ENCODE measurements around the gene LRFN2.

LRFN2 gene

GRCh38 chr6:40436685-40437604, 150.2 kb downstream of the LRFN2 start:
- no peaks in the 10 kb centered on the region for H3K36me3 ChIP-seq (ENCODE audit: control insufficient read depth, insufficient read depth, low read length)
- H3K9me3 ChIP-seq (ENCODE audit: control insufficient read depth, insufficient read depth, low read length): peaks cover 10% of the 10 kb centered on the region
- no peaks in the 10 kb centered on the region for H3K4me1 ChIP-seq (ENCODE audit: control insufficient read depth, insufficient read depth, low read length)
- H3K27ac ChIP-seq (ENCODE audit: low read depth, low read length): no peak overlapping the region
- no peak overlapping the region for H3K9ac ChIP-seq (ENCODE audit: low read depth, low read length)
- H3K4me3 ChIP-seq (ENCODE audit: low read depth, low read length): no peak overlapping the region
- no peaks in the 10 kb centered on the region for H3K27me3 ChIP-seq (ENCODE audit: control insufficient read depth, insufficient read depth, low read length)

GRCh38 chr6:40432982-40433381, 154.2 kb downstream of the LRFN2 start:
- H3K36me3 ChIP-seq (ENCODE audit: control insufficient read depth, insufficient read depth, low read length): no peaks in the 10 kb centered on the region
- no peak overlapping the region for H3K27ac ChIP-seq (ENCODE audit: low read depth, low read length)
- peaks cover 10% of the 10 kb centered on the region for H3K9me3 ChIP-seq (ENCODE audit: control insufficient read depth, insufficient read depth, low read length)
- no peaks in the 10 kb centered on the region for H3K27me3 ChIP-seq (ENCODE audit: control insufficient read depth, insufficient read depth, low read length)
- H3K4me1 ChIP-seq (ENCODE audit: control insufficient read depth, insufficient read depth, low read length): no peaks in the 10 kb centered on the region
- H3K4me3 ChIP-seq (ENCODE audit: low read depth, low read length): no peak overlapping the region
- H3K9ac ChIP-seq (ENCODE audit: low read depth, low read length): no peak overlapping the region

GRCh38 chr6:40431706-40432105, 155.5 kb downstream of the LRFN2 start:
- Histone ChIP-seq H3K27ac (ENCODE audit: low read depth, low read length) (no peak overlapping the region), H3K4me3 (ENCODE audit: low read depth, low read length) (no peak overlapping the region), H3K36me3 (ENCODE audit: control insufficient read depth, insufficient read depth, low read length) (no peaks in the 10 kb centered on the region), H3K9me3 (ENCODE audit: control insufficient read depth, insufficient read depth, low read length) (peaks cover 7% of the 10 kb centered on the region), H3K4me1 (ENCODE audit: control insufficient read depth, insufficient read depth, low read length) (no peaks in the 10 kb centered on the region), H3K27me3 (ENCODE audit: control insufficient read depth, insufficient read depth, low read length) (no peaks in the 10 kb centered on the region), H3K9ac (ENCODE audit: low read depth, low read length) (no peak overlapping the region)

- no peak overlapping the region for H3K4me3 ChIP-seq (ENCODE audit: low read depth, low read length)
Observed at GRCh38 chr6:40427196-40427595, 160.0 kb downstream of the LRFN2 start.

DNA sequence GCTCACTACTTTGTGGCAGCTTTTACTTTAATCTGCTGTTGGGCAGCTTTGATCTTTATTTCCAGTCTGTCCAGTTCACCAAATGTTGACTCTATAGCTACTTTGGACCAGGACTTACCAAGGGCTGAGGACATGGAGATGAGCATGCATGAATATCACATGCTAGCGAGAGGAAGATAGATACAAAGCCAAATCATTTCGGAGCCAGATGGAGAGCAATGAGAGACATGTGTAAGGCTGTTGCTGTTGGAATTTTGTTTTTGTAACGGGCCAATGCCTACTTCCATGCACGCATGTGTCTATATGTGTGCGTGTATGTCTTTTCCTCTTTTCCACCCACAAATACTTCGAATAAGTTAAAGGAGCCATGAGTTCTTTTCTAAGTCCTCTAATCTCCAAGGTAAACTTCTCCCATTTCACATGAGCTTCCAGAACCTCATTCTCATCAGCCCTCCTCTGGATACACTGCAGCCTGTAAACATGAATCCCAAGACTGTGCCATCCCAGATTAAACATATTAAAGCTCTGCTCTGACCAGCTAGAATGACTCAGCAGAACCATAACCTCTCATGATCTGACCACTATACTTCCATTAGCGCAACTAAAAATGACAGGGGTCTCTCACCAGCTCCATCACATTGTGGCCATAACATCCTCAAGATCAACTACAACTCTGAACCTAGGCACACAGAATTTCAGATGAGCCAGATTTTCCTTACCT, 160.7 kb downstream of the LRFN2 start:
- no peaks in the 10 kb centered on the region for H3K9me3 ChIP-seq (ENCODE audit: control insufficient read depth, insufficient read depth, low read length)
- H3K4me1 ChIP-seq (ENCODE audit: control insufficient read depth, insufficient read depth, low read length): 0 out of 2 replicates have a peak, but pooled peaks cover 2% of the 10 kb centered on the region
- H3K27ac ChIP-seq (ENCODE audit: low read depth, low read length): no peak overlapping the region
- H3K4me3 ChIP-seq (ENCODE audit: low read depth, low read length): no peak overlapping the region
- no peaks in the 10 kb centered on the region for H3K36me3 ChIP-seq (ENCODE audit: control insufficient read depth, insufficient read depth, low read length)
- H3K9ac ChIP-seq (ENCODE audit: low read depth, low read length): no peak overlapping the region
- H3K27me3 ChIP-seq (ENCODE audit: control insufficient read depth, insufficient read depth, low read length): no peaks in the 10 kb centered on the region

More at GRCh38 chr6:40427196-40427595, 160.0 kb downstream of the LRFN2 start:
- Histone ChIP-seq H3K4me1 (ENCODE audit: control insufficient read depth, insufficient read depth, low read length) (no peaks in the 10 kb centered on the region), H3K9ac (ENCODE audit: low read depth, low read length) (no peak overlapping the region), H3K36me3 (ENCODE audit: control insufficient read depth, insufficient read depth, low read length) (no peaks in the 10 kb centered on the region), H3K27ac (ENCODE audit: low read depth, low read length) (no peak overlapping the region), H3K9me3 (ENCODE audit: control insufficient read depth, insufficient read depth, low read length) (no peaks in the 10 kb centered on the region), H3K27me3 (ENCODE audit: control insufficient read depth, insufficient read depth, low read length) (no peaks in the 10 kb centered on the region)

DNA sequence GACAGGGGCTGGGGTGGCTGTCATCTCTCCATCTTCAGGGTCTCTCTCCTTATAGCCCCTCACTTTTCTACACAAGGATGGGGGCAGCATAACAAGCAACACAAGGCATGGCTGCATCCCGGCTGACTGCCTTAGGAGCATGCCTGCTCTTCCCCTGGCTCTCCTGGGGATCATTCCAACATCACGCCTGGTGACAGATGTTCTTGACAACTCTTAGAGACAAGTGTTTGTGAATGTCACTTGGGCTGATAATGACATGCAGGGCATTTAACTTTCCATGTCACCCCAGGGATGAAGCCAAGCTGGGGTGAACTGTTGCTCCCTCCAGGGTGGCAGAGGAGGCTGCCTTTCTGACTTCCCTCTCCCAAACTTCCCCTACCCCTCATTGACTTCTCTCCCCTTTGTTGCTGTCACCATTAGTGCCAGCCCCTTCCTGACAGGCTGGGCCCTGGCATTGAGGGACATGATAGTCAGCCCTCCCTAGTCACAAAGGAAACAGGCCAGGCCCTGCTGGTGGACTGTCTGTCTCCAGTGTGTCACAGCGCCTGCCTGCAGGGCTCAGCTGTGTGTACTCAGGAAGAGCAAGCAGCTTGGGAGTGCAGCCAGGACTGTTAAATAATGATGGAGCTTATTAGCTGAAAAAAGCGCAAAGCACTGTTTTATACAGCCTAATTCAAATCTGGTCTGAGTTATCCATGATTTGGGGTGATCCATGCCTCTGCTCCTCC, 161.8 kb downstream of the LRFN2 start:
- Histone ChIP-seq H3K4me3 (ENCODE audit: low read depth, low read length) (no peak overlapping the region), H3K9ac (ENCODE audit: low read depth, low read length) (no peak overlapping the region), H3K4me1 (ENCODE audit: control insufficient read depth, insufficient read depth, low read length) (peaks cover 13% of the 10 kb centered on the region), H3K36me3 (ENCODE audit: control insufficient read depth, insufficient read depth, low read length) (no peaks in the 10 kb centered on the region), H3K9me3 (ENCODE audit: control insufficient read depth, insufficient read depth, low read length) (no peaks in the 10 kb centered on the region), H3K27me3 (ENCODE audit: control insufficient read depth, insufficient read depth, low read length) (no peaks in the 10 kb centered on the region), H3K27ac (ENCODE audit: low read depth, low read length) (no peak overlapping the region)

- Histone ChIP-seq H3K9me3 (ENCODE audit: control insufficient read depth, insufficient read depth, low read length) (no peaks in the 10 kb centered on the region), H3K9ac (ENCODE audit: low read depth, low read length) (no peak overlapping the region), H3K4me1 (ENCODE audit: control insufficient read depth, insufficient read depth, low read length) (peaks cover 34% of the 10 kb centered on the region), H3K36me3 (ENCODE audit: control insufficient read depth, insufficient read depth, low read length) (no peaks in the 10 kb centered on the region), H3K27ac (ENCODE audit: low read depth, low read length) (no peak overlapping the region), H3K4me3 (ENCODE audit: low read depth, low read length) (no peak overlapping the region), H3K27me3 (ENCODE audit: control insufficient read depth, insufficient read depth, low read length) (no peaks in the 10 kb centered on the region)
Observed at GRCh38 chr6:40422046-40422445, 165.1 kb downstream of the LRFN2 start.

DNA sequence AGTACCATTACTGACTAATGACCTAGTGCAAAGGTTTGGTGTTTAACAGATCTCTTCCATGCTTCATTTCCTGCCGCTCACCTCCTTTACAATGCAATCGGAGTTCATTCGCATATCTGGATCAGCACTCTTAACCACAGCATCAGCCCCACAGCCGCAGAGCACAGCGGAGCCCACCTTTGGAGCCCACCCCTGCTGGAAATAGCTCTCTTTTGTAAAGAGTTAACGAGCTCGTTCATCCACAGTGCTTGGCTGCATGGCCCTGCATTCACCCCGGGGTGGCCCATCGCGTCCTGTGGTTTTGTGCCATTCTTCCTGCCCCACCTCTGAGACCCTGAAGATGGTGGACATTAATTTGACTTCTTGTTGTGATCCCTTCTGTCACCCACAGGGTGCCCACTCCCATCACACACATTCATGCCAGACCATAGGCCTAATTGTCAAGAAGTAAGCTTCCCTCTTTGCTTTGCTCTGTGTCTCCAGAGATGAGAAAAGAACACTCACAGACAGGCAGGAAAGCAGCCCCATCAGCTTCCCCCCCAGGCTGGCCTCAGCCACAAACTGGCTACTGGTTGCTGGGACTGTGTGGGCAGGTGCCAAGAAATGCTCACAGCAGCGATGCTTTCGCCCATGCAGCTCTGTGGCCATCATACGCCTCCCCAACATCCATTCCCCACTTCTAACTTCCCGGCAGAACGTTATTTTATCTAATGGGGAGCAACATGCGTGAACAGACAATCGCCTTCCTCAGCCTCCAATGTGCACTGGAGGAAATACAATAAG, 167.0 kb downstream of the LRFN2 start:
- no peaks in the 10 kb centered on the region for H3K36me3 ChIP-seq (ENCODE audit: control insufficient read depth, insufficient read depth, low read length)
- no peak overlapping the region for H3K4me3 ChIP-seq (ENCODE audit: low read depth, low read length)
- H3K9me3 ChIP-seq (ENCODE audit: control insufficient read depth, insufficient read depth, low read length): no peaks in the 10 kb centered on the region
- no peak overlapping the region for H3K9ac ChIP-seq (ENCODE audit: low read depth, low read length)
- no peaks in the 10 kb centered on the region for H3K27me3 ChIP-seq (ENCODE audit: control insufficient read depth, insufficient read depth, low read length)
- peaks cover 34% of the 10 kb centered on the region for H3K4me1 ChIP-seq (ENCODE audit: control insufficient read depth, insufficient read depth, low read length)
- peak overlapping the region; percentile 61 for H3K27ac ChIP-seq (ENCODE audit: low read depth, low read length)

DNA sequence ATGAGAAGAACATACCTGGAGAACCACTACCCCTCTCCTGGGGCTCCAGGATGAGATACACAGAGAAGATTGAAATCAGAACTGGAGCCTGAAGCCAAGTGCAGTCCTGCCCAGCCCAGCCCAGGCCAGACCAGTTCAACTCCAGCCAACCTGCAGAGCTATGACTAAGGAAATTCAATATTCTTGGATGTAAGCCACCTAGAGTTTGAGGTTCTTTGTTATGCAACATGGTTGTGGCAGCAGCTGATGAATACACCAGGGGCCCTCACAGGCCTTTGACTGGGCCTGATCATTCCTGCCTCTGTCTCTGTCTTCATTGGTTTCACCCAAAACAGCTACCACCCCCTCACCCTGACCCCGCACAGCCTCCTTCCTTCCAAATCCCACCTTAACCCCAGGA, 167.8 kb downstream of the LRFN2 start:
- Histone ChIP-seq H3K4me3 (ENCODE audit: low read depth, low read length) (no peak overlapping the region), H3K9me3 (ENCODE audit: control insufficient read depth, insufficient read depth, low read length) (no peaks in the 10 kb centered on the region), H3K36me3 (ENCODE audit: control insufficient read depth, insufficient read depth, low read length) (no peaks in the 10 kb centered on the region), H3K9ac (ENCODE audit: low read depth, low read length) (no peak overlapping the region), H3K27ac (ENCODE audit: low read depth, low read length) (peak overlapping the region; percentile 61), H3K27me3 (ENCODE audit: control insufficient read depth, insufficient read depth, low read length) (no peaks in the 10 kb centered on the region), H3K4me1 (ENCODE audit: control insufficient read depth, insufficient read depth, low read length) (peaks cover 34% of the 10 kb centered on the region)

DNA sequence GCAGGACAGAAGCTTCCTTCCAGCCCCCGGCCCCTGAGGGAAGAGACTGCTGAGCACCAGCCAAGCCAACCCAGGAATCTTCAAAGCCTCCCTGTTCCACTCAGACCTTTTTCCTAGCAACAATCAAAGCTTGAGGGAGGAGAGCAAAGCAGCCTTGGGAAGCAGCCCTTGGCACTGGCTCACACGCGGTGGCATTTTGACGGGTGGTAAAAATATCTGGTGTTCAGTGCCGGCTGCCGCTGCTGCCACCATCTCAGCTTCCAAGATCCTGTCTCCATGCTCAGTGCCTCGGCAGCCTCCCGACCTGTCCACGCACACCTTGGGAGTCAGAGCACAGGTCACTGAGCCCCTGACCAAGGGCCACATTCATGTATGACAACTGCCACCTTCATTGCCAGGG, 170.1 kb downstream of the LRFN2 start:
- Histone ChIP-seq H3K4me1 (ENCODE audit: control insufficient read depth, insufficient read depth, low read length) (peaks cover 34% of the 10 kb centered on the region), H3K27me3 (ENCODE audit: control insufficient read depth, insufficient read depth, low read length) (no peaks in the 10 kb centered on the region), H3K27ac (ENCODE audit: low read depth, low read length) (no peak overlapping the region), H3K9ac (ENCODE audit: low read depth, low read length) (no peak overlapping the region), H3K36me3 (ENCODE audit: control insufficient read depth, insufficient read depth, low read length) (no peaks in the 10 kb centered on the region), H3K4me3 (ENCODE audit: low read depth, low read length) (no peak overlapping the region), H3K9me3 (ENCODE audit: control insufficient read depth, insufficient read depth, low read length) (no peaks in the 10 kb centered on the region)
